GM19238 (cell line): ENCODE measurements around the gene NFKBIA.
"Not testable (repeated sequence)": the region's sequence is repeated elsewhere in the genome, so short reads cannot be mapped to it uniquely, and the experiment has no call there.

ENCODE experiments used
- DNase-seq: peaks from one replicate; pipeline ENCODE4 v3.0.0; 2011; ENCODE audit warnings: low spot score; ENCODE audit not compliant: insufficient read length

The NFKBIA gene

GRCh38 chr14:35368583-35369392, 35.8 kb downstream of the NFKBIA start:
- DNase-seq, result no peak

DNA sequence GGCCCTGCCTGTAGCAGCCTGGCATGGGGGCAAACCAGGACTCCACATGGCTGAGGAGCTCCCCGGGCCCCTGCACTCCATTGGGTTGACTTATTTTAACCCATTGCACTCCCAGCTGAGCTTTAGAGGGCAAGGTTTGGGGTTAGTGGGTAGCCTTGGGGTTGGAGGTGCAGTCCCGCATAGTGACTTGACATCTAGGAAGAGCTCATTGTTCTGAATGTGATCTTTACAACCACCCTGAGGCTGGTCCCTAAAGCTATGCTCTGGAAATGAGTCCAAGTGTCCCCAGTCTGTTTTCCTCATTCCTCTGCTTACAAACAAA, 36.4 kb downstream of the NFKBIA start:
- no peak for DNase-seq

DNA sequence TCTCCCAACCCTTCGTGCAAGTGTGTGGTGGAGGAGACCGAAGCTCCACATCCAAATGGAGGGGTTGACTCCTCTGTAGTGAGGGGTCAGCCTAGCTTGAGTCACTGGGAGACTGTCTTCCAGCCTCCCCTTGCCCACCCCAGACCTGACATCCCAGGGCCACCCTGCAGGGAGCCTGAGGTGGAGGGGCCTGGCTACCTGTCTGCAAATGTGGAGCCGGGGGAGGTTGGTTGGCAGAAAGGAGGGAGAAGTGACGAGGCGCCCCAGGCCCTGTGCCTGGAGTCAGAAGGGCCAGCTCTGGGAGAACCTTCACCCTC, 37.5 kb downstream of the NFKBIA start:
- DNase-seq, result no peak

DNA sequence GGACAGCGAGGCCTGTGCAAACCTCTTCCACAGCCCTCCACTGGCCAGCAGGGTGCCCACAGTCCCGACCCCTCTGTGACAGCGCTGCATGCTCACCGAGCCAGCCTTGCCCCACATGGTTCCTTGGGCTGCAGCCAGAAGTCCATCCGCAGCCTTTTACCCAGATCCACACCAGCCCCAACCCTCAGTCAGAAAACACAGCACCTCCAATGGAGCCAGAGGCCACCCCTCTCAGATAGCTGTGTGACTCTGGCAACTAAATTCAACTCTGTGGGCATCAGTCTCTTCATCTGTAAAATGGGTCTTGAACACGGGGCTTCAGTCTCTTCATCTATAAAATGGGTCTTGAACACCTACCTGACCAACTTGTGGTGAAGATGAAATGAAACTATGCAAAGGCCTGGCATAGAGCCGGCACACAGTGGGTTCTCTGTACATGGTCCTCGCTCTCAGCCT, 38.0 kb downstream of the NFKBIA start:
- DNase-seq, result no peak

GRCh38 chr14:35366056-35366451, 38.5 kb downstream of the NFKBIA start:
- DNase-seq, result no peak

DNA sequence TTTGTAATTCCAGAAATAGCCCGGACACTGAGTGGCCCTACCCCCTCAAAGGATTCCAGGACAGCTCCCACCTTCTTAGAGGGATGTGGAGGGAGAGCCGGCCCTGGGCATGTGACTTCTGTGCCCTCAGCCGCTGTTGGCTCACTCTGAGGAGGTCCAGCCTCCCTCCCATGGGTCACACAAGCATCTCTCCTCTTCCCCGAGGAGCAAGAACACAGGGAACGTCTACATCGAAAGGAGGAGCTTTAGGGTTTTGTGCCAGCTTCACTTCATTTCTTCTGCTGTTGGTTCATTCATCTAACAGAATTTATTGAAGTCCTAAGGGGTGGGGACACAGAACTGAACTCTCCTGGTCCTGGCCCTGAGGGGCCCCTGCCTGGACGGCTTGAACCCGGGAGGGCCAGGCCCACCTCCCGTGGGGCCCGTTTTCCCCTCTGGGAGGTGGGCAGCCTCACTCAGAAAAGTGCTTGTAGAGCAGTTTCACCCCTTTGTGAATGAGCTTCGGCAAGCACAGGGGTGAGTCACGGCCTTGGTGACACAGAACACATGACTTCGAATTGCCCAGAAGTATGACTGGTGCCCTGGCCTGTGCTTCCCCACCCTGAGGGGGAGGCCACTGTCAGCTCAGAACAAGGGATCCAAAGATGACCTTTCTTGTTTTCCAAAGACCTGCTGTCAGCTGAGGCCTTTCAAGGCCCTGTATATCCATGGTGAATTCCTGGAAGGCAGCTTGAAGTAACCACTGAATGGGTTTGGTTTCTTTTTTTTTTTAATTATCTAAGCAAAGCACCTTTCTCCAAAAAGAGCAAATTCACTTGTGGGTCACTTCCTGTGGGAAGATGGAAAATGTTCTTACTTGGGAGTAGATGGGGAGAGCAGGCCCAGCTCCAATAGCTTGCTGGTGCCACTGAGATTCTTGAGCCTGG, 39.2 kb downstream of the NFKBIA start:
- no peak for DNase-seq

- no peak for DNase-seq
Observed at GRCh38 chr14:35362911-35363374, 41.6 kb downstream of the NFKBIA start.

DNA sequence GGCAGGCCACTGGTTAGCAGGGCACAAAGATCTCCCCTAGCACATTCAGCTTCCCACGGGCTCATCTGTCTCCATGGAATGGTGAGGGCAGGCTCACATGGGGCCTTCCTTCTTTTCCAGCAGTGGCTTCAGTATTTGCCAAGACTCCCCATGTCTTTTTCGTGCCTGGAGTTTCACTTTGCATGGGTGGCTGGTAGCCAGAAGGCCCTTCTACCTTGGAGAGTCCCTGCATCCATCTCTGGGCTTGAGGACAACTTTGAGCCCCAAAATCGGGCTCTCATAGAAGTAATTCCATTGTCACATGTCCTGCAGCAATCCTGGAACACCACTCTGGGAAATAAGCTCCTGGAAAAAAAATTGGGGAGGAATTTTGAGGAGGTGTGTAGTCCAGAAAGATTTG, 42.1 kb downstream of the NFKBIA start:
- DNase-seq, result no peak

GRCh38 chr14:35361141-35361480, 43.4 kb downstream of the NFKBIA start:
- DNase-seq, result no peak

DNA sequence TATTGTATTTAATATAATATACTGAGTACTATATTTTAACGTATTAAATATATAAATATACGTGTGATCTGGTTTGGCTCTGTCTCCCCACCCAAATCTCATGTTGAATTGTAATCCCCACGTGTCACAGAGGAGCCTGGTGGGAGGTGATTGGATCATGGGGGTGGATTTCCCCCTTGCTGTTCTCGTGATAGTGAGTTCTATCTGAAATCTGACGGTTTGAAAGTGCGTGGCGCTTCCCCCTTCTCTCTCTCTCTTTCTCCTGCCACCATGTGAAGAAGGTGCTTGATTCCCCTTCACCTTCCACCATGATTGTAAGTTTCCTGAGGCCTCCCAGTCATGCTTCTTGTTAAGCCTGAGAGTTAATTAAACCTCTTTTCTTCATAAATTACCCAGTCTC, 44.9 kb downstream of the NFKBIA start:
- not testable (repeated sequence) for DNase-seq

GRCh38 chr14:35355981-35356841, 48.3 kb downstream of the NFKBIA start:
- DNase-seq, result no peak

DNA sequence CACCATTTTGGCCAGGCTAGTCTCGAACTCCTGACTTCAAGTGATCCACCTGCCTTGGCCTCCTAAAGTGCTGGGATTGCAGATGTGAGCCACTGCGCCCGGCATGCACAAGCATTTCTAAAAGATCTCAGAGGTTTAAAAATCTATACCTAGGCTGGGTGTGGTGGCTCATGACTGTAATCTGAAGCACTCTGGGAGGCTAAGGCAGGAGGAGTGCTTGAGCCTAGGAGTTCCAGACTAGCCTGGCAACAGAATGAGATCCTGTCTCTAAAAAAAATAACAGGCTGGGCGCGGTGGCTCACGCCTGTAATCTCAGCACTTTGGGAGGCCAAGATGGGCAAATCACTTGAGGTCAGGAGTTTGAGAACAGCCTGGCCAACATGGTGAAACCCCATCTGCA, 49.3 kb downstream of the NFKBIA start:
- not testable (repeated sequence) for DNase-seq

DNA sequence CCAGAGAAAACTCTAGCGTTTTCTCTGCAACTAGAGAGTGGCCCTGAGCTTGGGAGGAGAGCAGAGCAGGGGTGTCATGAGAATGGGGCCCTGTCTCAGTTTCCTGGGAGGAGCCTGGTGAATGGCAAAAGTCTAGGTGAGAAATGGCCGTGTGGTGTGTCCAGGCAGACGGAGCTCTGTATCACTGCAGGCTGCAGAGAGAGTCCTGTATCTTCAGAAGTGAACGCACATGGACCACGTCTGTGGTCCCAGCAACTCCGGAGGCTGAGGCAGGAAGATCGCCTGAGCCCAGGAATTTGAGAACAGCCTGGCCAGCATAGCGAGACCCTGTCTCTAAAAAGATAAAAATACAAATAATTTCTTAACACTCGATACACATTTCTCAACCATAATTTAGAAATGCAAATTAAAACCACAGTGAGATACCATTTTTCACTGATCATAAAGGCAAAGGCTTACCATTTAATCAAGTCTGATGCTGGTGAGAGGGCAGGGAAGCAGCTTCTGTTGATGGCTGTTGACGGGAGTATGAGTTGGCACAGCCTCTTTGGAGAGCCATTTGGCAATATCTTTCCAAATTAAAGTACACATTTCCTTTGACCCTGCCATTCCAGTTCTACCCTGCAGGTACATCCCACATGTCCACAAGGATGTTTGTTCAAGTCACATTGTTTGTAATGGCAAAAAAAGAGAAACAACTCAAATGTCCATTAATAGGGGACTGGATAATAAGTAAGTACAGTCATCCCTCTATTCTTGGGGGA, 51.0 kb downstream of the NFKBIA start:
- DNase-seq, result no peak

GRCh38 chr14:35352274-35353233, 52.0 kb downstream of the NFKBIA start:
- no peak for DNase-seq

DNA sequence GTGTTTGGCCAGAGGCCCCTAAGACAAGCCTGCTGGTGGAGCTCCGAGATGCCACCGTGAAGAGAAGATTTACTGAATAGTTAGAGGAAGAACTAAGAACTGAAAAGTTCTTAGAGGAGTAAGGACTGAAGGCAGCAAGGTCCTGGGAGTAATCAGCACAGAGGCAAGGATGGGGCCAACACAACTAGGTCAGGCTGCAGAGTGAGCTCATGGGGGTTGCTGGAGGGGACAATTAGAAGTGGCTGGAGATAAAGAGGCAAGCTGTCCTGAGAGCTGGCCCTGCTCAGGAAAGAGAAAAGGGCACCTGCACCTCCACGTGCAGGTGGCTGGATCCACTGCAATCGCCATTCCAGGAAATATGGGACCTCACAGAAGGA, 52.7 kb downstream of the NFKBIA start:
- DNase-seq, result no peak
